ENCODE results near the gene PCDHB1.
"Not testable (repeated sequence)": the region's sequence is repeated elsewhere in the genome, so short reads cannot be mapped to it uniquely, and the experiment has no call there.

The PCDHB1 gene

DNA sequence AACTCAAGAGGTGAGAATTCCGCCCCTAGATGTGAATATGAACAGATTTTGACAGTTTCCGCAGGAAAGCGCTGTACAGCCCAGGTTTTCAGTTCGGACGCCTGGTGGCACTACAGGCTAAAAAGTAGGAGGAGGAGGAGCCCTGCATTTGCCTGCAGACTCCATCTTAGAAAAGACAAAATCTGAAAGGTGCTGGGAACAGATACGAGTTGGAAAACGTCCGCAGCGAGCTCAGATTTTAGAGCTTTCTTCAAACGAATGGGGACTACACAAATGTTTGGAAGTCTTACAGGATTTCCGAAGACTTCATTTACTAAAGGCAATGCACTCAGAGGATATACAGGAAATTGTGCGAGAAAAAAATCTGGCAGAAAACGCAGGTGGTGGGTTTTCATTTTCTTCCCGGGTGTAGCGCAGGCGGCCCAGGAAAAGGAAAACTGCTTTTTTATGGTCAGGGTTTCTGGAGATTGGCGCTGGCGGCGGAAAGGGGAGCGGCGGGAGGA is 33.4 kb downstream of the PCDHB1 start:
- DNase-seq (ENCODE audit: low read depth), result peak; percentile 5

DNA sequence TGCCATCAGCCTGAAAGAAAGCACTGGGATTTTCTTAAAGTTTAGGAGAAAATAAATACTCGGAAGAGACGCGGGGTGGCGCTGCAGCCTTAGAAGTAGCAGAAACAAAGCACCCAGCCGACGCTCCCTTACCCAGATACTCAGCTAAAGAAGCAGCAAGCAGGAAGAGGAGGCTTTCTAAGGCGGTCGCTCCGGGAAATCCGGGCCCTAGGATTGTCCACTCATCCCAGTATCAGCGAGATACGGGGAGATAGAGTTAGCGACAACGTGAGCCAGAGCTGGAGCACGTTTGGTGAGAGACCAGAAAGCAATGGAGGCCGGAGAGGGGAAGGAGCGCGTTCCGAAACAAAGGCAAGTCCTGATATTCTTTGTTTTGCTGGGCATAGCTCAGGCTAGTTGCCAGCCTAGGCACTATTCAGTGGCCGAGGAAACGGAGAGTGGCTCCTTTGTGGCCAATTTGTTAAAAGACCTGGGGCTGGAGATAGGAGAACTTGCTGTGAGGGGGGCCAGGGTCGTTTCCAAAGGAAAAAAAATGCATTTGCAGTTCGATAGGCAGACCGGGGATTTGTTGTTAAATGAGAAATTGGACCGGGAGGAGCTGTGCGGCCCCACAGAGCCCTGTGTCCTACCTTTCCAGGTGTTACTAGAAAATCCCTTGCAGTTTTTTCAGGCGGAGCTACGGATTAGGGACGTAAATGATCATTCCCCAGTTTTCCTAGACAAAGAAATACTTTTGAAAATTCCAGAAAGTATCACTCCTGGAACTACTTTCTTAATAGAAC is 43.5 kb downstream of the PCDHB1 start, which contains the start of gene PCDHB2:
Gene PCDHB2 (plus strand): TSS at position 135 of the 782 bp plus-strand sequence. CDS start 176 bp downstream, at position 311.
- no peak for DNase-seq (ENCODE audit: low read depth)

DNA sequence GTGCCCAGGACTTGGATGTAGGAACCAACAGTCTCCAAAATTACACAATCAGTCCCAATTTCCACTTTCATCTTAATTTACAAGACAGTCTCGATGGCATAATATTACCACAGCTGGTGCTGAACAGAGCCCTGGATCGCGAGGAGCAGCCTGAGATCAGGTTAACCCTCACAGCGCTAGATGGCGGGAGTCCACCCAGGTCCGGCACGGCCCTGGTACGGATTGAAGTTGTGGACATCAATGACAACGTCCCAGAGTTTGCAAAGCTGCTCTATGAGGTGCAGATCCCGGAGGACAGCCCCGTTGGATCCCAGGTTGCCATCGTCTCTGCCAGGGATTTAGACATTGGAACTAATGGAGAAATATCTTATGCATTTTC is 44.1 kb downstream of the PCDHB1 start:
- DNase-seq (ENCODE audit: low read depth), result no peak

DNA sequence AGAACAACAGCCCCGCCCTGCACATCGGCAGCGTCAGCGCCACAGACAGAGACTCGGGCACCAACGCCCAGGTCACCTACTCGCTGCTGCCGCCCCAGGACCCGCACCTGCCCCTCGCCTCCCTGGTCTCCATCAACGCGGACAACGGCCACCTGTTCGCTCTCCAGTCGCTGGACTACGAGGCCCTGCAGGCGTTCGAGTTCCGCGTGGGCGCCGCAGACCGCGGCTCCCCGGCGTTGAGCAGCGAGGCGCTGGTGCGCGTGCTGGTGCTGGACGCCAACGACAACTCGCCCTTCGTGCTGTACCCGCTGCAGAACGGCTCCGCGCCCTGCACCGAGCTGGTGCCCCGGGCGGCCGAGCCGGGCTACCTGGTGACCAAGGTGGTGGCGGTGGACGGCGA is 45.0 kb downstream of the PCDHB1 start:
- DNase-seq (ENCODE audit: low read depth), result not testable (repeated sequence)

DNA sequence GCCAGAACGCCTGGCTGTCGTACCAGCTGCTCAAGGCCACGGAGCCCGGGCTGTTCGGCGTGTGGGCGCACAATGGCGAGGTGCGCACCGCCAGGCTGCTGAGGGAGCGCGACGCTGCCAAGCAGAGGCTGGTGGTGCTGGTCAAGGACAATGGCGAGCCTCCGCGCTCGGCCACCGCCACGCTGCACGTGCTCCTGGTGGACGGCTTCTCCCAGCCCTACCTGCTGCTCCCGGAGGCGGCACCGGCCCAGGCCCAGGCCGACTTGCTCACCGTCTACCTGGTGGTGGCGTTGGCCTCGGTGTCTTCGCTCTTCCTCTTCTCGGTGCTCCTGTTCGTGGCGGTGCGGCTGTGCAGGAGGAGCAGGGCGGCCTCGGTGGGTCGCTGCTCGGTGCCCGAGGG is 45.4 kb downstream of the PCDHB1 start:
- not testable (repeated sequence) for DNase-seq (ENCODE audit: low read depth)

DNA sequence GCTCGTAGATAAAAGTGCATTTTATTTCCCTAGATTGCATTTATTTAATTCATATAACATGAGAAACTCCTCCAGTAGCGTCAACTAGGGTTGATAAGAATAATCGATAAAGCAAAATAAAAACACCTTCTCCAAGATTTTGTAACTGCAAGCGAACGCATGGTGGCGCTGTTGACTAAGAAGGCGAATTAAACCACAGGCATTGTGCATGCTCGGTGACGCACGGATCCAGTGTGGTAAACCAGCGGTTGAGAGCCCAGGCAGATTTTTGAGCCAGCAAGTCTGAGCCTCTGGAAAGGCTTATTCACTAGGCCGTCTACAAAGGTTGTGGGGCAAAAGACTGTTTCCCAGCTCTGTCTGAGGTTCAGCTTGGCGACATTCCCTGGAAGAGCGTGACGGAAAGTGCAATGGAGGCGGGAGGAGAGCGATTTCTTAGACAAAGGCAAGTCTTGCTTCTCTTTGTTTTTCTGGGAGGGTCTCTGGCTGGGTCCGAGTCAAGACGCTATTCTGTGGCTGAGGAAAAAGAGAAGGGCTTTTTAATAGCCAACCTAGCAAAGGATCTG is 49.1 kb downstream of the PCDHB1 start, which contains the start of gene PCDHB3:
Gene PCDHB3 (plus strand): TSS at position 231 of the 563 bp plus-strand sequence. CDS start 177 bp downstream, at position 408.
- no peak for DNase-seq (ENCODE audit: low read depth)

DNA sequence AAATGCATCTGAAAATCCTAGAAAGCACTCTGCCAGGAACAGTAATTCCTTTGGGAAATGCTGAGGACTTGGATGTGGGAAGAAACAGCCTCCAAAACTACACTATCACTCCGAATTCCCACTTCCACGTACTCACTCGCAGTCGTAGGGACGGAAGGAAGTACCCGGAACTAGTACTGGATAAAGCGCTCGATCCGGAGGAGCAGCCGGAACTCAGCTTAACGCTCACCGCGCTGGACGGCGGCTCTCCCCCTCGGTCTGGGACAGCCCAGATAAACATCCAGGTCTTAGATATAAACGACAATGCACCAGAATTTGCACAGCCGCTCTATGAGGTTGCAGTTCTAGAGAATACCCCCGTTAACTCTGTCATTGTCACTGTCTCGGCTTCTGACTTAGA is 49.9 kb downstream of the PCDHB1 start:
- DNase-seq (ENCODE audit: low read depth), result no peak

DNA sequence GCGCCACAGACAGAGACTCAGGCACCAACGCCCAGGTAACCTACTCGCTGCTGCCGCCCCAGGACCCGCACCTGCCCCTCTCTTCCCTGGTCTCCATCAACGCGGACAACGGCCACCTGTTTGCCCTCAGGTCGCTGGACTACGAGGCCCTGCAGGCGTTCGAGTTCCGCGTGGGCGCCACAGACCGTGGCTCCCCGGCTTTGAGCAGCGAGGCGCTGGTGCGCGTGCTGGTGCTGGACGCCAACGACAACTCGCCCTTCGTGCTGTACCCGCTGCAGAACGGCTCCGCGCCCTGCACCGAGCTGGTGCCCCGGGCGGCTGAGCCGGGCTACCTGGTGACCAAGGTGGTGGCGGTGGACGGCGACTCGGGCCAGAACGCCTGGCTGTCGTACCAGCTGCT is 50.9 kb downstream of the PCDHB1 start:
- DNase-seq (ENCODE audit: low read depth), result not testable (repeated sequence)

DNA sequence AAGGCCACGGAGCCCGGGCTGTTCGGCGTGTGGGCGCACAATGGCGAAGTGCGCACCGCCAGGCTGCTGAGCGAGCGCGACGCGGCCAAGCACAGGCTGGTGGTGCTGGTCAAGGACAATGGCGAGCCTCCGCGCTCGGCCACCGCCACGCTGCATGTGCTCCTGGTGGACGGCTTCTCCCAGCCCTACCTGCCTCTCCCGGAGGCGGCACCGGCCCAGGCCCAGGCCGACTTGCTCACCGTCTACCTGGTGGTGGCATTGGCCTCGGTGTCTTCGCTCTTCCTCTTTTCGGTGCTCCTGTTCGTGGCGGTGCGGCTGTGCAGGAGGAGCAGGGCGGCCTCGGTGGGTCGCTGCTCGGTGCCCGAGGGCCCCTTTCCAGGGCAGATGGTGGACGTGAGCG is 51.3 kb downstream of the PCDHB1 start:
- not testable (repeated sequence) for DNase-seq (ENCODE audit: low read depth)

DNA sequence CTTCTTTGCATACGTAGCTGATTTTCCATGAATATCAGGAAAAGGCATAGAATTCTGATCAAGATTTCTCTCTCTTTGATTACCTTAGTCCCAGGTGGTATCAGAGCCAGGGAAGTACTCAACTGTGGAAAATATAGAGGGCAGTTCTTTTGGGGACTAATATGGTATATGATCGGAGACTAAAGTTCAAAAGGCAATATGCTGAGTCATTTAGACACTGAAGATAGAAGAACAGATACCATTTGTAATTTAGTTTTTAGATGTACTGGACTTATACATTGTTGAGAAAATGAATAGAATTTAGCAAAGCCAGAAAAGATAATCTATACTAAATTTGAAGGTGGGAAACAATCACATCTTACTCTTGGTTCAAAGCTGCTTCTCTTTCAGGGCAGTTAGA is 54.2 kb downstream of the PCDHB1 start:
- no peak for DNase-seq (ENCODE audit: low read depth)
